GM06990 (cell line): ENCODE data around the gene XDH.

ENCODE experiments used
- DNase-seq: peaks from one replicate; pipeline ENCODE4 v3.0.0-alpha.2; 2011; ENCODE audit not compliant: insufficient read length; ENCODE audit errors: extremely low read depth
- H3K27me3 ChIP-seq: replicated peaks from 2 replicates; pipeline ENCODE4 v1.6.0; 2011; ENCODE audit warnings: low read length; ENCODE audit not compliant: control insufficient read depth, insufficient read depth
- H3K36me3 ChIP-seq: 2 replicates; pipeline ENCODE4 v1.5.1; 2011; ENCODE audit warnings: low read length; ENCODE audit not compliant: control insufficient read depth, insufficient read depth
- H3K4me3 ChIP-seq: replicated peaks from 2 replicates; pipeline ENCODE4 v1.5.1; 2011; ENCODE audit warnings: low read depth, mild to moderate bottlenecking, control low read depth, low read length
- TF ChIP-seq, protein P1 (sequence below): IDR thresholded peaks from 2 replicates; pipeline ENCODE4 v1.5.1; 2011; ENCODE audit warnings: low read length, control low read depth, mild to moderate bottlenecking, inconsistent platforms; ENCODE audit not compliant: insufficient read depth, poor library complexity, severe bottlenecking

Gene XDH

DNA sequence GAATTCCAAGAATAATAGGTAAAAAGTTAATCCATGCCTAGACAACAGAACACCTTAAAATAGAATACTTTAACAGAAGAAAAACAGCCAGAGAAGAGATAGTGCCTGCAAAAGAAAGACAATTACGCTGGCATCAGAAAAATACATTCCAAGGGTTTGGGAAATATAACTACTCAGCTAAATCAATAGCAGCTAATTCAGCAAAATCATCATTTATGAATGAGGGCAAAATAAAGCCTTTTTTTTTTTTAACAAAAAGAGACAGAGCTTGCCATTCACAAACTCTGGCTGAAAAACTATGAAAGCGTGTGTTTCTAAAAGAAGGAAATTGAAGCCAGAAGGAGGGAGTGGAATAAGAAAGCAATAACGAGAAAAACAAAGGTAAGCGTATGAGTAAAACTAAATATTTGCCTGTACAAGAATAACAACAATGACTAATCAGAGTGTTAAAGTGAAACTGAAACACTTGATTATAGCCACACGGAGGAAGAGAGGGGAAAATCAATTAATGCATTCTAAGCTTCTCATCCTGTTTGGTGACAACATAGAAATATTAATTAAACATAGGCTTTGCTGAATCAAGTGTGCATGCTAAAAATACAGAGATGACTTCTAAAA is 90.4 kb downstream of the XDH start:
- TF ChIP-seq, protein P1, sequence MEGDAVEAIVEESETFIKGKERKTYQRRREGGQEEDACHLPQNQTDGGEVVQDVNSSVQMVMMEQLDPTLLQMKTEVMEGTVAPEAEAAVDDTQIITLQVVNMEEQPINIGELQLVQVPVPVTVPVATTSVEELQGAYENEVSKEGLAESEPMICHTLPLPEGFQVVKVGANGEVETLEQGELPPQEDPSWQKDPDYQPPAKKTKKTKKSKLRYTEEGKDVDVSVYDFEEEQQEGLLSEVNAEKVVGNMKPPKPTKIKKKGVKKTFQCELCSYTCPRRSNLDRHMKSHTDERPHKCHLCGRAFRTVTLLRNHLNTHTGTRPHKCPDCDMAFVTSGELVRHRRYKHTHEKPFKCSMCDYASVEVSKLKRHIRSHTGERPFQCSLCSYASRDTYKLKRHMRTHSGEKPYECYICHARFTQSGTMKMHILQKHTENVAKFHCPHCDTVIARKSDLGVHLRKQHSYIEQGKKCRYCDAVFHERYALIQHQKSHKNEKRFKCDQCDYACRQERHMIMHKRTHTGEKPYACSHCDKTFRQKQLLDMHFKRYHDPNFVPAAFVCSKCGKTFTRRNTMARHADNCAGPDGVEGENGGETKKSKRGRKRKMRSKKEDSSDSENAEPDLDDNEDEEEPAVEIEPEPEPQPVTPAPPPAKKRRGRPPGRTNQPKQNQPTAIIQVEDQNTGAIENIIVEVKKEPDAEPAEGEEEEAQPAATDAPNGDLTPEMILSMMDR, result no peak
- no peaks in the 10 kb centered on the region for H3K36me3 ChIP-seq
- H3K27me3 ChIP-seq, result no peaks in the 10 kb centered on the region
- DNase-seq, result peak; percentile 38
- H3K4me3 ChIP-seq, result no peak overlapping the region

DNA sequence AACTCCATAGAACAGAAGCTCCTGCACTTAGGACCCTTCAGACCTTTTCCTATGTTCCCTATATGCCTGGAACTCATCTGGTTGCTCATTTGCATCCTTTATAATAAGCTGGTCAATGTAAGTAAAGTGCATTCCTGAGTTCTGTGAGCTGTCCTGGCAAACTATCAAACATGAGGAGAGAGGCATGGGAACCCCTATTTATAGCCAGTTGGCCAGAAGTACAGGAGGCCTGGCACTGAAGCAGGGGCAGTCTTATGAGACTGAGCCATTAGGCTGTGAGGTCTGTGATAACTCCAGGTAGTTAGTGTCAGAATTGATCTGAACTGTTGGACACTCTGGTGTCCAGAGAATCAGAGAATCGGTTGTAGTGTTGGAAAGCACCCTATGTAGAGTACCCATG is 92.2 kb downstream of the XDH start:
- Histone ChIP-seq H3K4me3 (no peak overlapping the region), H3K36me3 (no peaks in the 10 kb centered on the region), H3K27me3 (no peaks in the 10 kb centered on the region)
- DNase-seq, result no peak
- TF ChIP-seq, protein P1, result no peak

DNA sequence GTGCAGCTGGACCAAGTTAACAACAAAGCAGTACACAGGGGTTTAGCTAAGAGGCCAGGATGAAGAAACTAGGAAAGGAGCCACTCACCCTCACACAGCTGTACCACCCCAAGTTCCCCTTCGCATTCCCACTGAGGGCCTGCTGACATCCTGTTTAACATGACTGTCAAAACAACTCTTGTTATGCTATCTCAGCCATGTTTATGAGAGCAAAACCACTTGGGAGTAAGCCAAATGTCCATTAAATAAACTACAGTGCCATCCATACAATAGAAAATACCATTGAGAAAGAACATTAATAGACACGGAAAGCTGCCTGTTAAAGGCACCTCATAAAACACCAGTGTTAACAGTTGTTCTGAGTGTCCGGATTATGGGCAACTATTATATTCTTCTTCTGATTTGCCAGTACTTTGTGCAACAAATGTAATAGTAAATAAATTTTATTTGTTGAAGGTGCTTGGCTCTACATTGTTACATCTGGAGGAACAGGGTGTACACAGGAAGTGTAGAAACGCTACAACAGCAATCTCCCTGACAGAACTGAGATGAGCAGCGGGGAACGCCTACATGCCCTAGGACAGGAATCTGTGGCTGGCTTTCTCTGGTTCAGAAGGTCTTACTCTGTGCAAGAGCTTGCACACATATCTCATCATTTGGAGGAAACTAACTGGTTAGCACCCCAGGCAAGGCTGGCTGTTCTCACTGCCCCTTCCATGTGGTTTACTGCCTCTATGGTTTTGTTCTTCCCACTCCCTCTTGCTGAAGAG is 95.0 kb downstream of the XDH start:
- no peaks in the 10 kb centered on the region for H3K27me3 ChIP-seq
- H3K4me3 ChIP-seq, result no peak overlapping the region
- TF ChIP-seq, protein P1, result no peak
- no peak for DNase-seq
- no peaks in the 10 kb centered on the region for H3K36me3 ChIP-seq

DNA sequence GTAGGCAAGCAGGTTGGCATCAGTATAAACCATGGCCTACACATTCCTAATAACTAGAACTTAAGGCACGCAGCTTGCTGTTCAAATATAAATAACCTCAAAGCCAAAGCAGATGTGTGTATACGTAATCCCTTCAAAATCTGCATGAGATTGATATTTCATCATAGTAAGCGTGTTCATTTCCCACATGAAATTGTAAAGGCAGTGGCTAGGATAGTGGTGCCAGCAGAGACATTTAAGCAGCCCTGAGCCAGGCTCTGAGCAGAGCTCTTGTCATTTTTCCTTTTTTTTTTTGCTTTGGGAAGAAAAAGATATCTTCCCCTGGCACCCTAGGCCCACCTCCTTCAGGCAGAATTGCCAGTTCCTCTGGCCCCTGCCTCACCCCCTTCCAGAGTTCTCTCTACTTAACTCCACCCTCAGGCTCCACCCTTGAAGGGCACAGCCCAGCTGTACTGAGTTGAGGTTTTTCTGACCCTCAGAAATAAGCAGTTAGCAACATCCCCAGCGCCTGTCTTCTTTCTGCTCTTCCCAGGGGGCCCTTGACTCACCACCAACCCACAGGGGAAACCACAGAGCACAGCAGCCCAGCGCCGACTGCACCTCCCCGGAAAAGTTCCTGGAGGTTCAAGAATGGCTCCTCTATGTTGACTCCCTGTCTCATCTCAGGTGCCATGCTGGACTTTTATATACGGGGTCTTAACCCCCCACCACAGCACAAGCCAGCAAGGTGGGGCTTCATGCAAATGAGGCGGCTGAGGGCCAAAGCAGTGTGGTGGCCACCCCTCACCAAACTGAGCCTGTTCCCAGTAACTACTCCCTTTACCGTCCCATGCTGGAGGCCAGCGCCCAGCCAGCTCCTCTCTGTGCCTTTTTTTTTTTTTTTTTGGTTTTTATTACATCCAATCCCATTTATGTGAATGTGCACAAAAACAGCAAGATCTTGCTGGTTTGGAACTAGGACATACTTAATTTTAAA is 95.9 kb downstream of the XDH start:
- TF ChIP-seq, protein P1, result no peak
- Histone ChIP-seq H3K27me3 (no peaks in the 10 kb centered on the region), H3K4me3 (no peak overlapping the region), H3K36me3 (no peaks in the 10 kb centered on the region)
- DNase-seq, result peak; percentile 49

DNA sequence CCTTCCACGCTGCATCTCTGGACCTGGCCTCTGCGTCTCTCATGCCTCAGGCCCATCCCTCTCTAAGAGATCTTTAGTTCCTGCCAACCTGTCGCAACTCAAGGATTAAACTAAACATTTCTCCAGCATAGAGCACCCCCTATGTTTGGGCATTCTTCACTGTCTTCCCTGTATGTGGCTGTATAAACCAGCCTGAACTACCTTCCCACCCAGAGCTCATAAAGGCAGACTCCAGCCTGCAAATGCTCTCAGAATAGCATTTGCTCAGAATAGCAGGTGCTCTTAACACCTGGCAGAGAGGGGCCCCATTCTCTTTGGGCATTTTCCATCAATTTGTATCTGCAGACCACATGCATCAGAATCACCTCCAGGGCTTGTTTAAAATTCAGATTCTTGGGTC is 97.1 kb downstream of the XDH start:
- DNase-seq, result no peak
- 0 out of 2 replicates have a peak, but pooled peaks cover 1% of the 10 kb centered on the region for H3K27me3 ChIP-seq
- no peaks in the 10 kb centered on the region for H3K36me3 ChIP-seq
- TF ChIP-seq, protein P1, result peak; percentile 1
- H3K4me3 ChIP-seq, result no peak overlapping the region
